NCI-H1436 treated with DMSO at 0.1 percent for 48 hours (cell line): ENCODE data around the gene CDKAL1.
"Not testable (repeated sequence)": the region's sequence is repeated elsewhere in the genome, so short reads cannot be mapped to it uniquely, and the experiment has no call there.

Experiments
- DNase-seq: peaks from one replicate; lab custom pipeline; 2025; lab: John Stamatoyannopoulos, UW

CDKAL1 gene

DNA sequence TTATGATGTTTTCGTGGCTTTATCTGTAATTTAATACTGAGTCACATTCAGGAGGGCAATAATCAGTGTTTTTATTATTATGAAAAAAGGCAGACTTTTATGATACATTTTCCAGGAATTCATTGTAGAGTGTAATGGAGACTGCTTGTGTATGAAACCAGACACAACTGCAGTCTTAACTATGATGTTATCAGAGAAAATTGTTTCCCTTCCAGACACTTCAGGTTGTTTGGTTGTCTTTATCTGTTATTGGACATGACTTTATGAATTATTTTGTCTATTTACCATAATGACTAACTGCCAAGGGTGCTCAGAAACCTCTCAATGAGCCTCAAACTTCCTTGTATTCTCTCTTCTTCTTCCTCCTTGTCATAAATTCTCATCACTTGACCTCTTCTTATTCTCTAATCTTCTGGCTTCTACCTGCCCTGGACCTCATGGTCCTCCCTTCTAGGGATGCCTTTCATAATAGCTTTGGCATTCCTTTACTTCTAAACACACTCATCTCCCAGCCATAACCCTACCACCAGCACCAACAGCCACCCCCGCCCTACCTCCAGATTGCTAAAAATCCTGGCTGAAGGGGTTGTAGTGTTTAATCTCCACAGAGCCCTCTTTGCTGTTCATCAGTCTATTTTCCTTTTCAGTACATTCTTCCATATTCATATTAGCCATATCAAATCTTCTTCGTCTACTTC is 492.5 kb downstream of the CDKAL1 start:
- DNase-seq: no peak

DNA sequence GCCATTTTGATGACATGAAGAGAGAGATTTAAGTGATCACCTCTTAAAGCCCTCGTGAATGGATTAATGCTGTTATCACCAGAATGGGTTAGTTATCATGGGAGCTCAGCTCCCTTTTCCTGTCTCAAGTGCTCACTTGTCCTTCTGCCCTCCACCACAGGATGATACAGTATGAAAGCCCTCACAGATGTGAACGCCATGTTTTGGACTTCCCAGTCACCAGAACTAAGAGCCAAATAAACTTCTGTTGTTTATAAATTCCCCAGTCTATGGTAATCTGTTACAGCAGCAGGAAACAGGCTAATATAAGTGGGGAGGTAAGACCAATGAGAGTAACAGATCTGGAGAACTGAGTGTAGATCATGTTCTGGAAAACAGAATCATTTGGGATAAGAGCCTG is 493.2 kb downstream of the CDKAL1 start:
- DNase-seq: no peak

- no peak for DNase-seq
These were observed 496.9 kb downstream of the CDKAL1 start for GRCh38 chr6:21031182-21031581.

GRCh38 chr6:21033084-21033483 is 498.8 kb downstream of the CDKAL1 start:
- DNase-seq: no peak

DNA sequence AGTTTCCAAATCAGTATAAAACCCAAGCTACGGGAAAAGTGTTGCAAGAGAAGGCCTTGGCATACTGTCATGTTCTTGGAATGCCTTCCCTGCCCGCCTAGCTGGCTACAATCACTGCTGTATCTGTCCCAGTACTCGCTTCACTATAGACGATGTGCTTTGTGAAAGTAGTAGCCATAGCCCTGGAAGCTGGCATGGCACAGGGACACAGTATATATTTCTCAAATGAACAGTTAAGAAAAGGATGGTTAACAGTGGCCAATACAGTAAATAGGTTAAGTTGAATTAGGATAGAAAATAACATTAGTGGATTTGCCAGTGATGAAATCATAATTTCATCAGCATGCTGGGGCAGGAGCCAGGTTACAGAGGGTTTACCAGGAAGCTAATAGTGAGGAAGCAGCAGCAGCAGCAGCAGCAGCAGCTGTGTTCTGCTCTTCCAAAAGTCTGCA is 499.3 kb downstream of the CDKAL1 start:
- DNase-seq: no peak

DNA sequence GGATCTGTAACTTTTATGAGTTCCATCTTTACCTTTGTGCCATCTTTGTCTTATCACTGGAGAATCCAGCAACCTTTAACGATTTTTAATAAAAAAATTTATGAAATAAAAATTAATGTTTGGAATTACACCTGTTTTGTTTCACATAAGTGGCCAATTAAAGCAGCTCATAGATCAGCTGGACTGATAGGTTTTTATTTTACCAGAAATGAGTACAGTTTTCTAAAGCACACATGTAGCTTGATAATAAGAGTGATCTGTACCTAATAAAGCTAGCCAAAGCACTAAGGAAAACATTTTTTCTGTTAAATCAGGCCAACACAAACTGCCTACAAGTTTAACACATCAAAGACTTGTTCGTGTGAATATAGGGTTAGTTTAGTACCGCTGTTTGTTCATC is 500.1 kb downstream of the CDKAL1 start:
- no peak for DNase-seq

GRCh38 chr6:21037453-21037852 is 503.2 kb downstream of the CDKAL1 start:
- no peak for DNase-seq

GRCh38 chr6:21039926-21040325 is 505.7 kb downstream of the CDKAL1 start:
- DNase-seq: no peak

- no peak for DNase-seq
These were observed 511.0 kb downstream of the CDKAL1 start for GRCh38 chr6:21045135-21045700.

- no peak for DNase-seq
These were observed 512.0 kb downstream of the CDKAL1 start for GRCh38 chr6:21046276-21046675.

- DNase-seq: no peak
These were observed 513.8 kb downstream of the CDKAL1 start for GRCh38 chr6:21048047-21048446.

DNA sequence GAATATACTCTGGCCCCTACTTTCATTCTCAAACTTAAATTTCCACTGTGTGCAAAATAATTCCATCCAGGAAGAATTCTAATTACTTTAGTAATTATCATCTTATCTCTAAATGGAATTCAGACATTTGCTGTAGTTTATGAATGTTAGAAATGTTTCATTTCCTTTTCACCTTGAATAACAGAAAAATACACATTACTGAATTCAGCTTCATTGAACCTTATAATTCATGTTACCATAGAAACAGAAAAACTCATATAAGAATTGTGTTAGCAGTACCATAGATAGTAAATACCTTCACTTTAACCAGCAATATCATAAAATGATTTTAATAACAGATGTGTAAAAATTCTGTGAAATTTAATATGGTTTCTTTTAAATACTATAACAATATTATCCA is 514.9 kb downstream of the CDKAL1 start:
- DNase-seq: no peak

DNA sequence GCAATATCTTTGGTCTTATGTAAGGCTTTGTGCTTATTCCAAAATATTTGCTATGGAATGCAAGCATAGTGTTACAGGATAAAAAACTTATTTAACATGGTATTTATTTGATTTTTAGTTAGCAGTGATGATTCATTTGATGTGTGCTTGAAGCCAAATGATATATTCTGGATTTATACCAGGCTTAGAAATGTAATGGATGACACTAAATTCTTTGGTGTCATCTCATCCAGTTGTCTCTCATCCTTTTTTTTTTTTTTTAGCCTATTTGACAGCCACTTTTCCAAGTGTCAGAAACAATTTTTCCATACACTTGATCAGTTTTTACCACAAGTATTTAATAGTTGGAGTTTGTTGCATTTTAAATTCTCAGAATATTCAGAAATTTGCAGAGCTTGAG is 515.3 kb downstream of the CDKAL1 start:
- DNase-seq: no peak

DNA sequence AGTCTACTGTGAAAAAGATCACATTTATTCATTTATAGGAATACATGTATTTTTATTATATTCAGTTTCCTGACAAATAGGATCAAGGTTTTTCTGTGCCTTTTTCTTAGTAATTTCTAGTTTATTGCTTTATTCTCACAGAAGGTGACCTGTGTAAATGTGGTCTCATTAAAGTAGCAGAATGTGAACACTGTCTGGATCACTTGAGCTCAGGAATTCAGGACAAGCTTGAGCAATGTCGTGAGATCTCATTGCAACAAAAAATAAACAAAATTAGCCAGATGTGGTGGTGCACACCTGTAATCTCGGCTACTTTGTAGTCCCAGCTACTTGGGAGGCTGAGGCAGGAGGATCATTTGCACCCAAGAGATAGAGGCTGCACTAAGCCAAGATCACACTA is 516.7 kb downstream of the CDKAL1 start:
- no peak for DNase-seq

DNA sequence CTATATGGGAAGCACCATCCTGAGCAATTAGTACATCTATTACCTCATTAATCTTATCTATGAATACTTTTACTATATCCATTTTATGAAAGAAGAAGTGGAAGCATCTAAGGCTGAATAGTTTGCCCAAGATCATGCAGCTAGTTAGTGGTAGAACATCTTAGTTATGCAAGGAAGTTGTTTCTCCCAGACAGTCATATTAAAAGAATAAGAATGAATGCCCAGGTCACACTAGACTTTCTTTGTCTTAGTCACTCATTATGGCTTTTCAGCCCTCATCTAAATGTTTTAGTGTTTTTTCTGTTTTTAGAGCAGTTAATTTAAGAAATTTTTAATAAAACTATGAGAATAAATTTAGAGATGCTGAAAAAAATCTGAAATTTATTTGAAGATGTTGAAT is 517.5 kb downstream of the CDKAL1 start:
- no peak for DNase-seq

DNA sequence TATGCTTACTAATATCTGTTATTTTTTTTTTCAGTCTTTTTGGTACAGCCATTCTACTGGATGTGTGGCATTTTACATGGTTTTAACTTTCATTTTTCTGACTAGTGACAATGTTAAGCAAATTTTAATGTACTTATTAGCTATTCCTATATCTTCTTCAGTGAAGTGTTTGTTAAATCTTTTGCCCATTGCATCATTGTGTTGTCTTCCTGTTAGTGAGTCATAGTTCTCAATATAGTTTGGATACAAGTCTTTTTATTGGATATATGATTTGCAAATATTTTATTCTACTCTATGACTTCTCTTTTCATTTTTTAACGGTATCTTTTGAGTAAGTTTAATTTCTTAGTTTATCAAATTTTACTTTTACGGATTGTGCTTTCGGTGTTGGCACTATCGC is 519.4 kb downstream of the CDKAL1 start:
- DNase-seq: no peak

- DNase-seq: not testable (repeated sequence)
These were observed 521.2 kb downstream of the CDKAL1 start for GRCh38 chr6:21055480-21055879.

- no peak for DNase-seq
These were observed 527.6 kb downstream of the CDKAL1 start for GRCh38 chr6:21061892-21062291.

GRCh38 chr6:21064756-21065340 is 530.6 kb downstream of the CDKAL1 start:
- DNase-seq: no peak

GRCh38 chr6:21067521-21067920 is 533.3 kb downstream of the CDKAL1 start:
- no peak for DNase-seq

DNA sequence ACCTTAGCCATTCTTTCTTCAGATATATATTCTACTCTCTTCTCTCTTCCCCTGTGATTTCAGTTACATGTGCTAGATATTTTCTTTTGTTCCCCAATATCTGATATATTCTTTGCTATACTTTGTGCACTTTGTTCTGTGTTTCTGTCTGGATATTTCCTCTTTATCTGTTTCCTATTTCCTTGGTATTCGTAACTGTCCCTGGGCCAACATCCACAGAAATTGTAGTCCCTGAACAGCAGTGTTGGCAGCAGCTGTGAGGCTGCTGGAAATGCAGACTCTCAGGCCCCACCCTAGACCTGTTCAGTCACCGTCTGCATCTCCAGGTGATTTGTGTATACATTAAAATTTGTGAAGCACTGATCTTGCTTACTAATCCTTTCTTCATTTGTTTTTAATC is 536.4 kb downstream of the CDKAL1 start:
- no peak for DNase-seq

DNA sequence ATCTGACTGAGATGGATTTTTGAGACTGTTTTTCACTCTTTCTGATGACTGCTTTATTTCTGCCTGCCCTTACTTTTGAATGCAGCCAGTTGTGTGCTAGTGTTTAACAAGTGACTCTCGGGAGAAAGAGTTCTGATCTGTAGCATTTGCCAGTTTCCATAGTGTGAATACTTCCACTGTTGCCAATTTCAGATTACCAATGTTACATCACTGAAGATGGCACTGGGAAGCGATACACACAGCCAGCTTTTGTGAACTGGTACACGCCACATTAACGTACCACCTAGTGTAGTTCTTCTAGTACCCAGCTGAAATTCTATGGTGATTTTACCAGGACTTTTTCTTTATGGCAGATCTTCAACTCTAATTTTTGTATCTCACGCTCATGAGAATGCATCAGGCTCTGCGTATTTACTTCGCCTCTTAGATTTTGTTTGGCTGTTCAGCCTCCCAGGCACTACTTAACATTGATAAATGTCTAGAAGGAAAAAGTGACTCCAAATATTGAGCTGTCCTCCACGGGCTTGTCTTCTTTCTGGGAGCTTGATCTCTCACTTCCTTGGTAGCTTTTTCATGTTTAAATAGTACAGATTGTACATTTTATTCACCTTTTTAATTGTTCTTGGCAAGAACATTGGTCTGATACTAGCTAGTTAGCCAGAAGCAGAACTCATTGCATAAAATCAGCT is 537.7 kb downstream of the CDKAL1 start:
- no peak for DNase-seq

DNA sequence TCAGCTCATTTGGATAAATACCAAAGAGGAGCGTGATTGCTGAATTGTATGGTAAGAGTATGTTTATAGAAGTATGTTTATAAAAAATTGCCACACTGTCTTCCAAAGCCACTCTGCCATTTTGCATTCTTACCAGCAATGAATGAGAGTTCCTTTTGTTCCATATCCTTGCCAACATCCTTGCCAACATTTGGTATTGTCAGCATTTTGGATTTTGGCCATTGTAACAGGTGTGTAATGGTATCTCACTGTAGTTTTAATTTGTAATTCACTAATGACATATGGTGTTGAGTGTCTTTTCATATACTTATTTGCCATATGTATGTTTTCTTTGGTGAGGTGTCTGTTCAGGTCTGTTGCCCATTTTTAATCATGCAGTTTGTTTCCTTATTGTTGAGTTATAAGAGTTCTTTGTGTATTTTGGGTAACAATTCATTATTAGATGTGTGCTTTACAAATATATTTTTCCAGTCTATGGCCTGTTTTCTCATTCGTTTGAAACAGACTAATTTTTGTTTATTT is 539.1 kb downstream of the CDKAL1 start:
- no peak for DNase-seq
